NOMO-1 treated with DMSO at 0.1 percent for 48 hours (cell line): Measurements from ENCODE around the gene TMEM101.
"Not testable (repeated sequence)": the region's sequence is repeated elsewhere in the genome, so short reads cannot be mapped to it uniquely, and the experiment has no call there.

Experiments
- DNase-seq: peaks from one replicate; lab custom pipeline; 2025; ENCODE audit not compliant: unreplicated experiment; lab: John Stamatoyannopoulos, UW

TMEM101 gene

GRCh38 chr17:44024271-44024663 is 9.5 kb upstream of the TMEM101 start:
- DNase-seq: no peak

GRCh38 chr17:44023545-44024270 is 8.9 kb upstream of the TMEM101 start:
- DNase-seq: no peak

DNA sequence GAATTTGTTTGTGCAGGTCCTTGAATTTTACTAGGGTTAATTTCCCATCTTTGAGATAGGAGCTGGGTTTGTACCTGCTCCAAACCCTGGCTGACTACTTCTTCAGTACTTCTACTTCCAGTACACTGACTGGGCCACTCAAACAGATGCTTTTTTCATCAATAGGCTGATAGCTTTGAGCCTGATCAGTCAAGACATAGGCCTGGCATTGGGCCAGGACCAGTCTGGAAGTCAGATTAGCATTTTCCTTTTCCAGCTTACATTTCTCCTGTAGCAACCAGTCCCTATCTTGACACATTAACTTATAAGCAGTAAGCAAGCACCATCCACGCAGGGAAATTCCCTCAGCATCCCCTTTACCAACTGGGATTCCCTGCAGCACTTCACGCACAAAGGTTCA is 7.5 kb upstream of the TMEM101 start:
- DNase-seq: no peak

- DNase-seq: not testable (repeated sequence)
These were observed 6.5 kb upstream of the TMEM101 start for GRCh38 chr17:44021227-44021626.

DNA sequence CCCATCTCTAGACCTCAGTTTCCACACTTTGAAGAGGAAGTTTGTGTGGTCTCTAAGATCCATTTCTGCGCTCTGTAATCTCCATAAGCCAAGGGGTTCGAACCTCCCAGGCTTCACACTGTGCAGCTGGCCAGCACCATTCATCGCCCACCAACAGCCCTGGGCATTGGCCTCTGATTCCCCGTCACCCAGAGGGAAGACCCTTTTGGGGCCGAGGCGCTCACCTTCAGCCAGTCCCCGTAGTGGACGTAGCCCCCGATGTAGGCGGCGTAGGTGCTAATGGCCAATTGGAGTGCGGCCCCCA is 678 bp downstream of the TMEM101 start:
- DNase-seq: no peak

DNA sequence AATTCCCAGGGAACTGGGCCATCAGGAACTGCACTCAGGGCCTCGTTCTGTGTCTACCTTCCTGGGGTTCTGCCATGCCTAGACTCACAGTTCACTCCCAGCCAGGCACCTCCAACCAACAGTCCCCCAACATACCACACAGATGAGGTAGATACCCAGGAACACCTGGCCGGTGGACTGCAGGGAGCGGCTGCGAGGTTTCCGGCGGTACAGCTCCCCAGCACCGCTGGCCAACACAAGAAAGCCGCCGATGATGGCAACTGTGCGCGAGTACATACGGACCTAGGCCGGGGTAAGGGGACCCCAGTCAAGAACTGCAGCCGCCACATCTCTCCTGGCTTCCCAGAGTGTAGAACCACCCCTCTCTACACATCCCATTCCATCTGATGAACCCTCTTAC is 1.9 kb downstream of the TMEM101 start:
- DNase-seq: no peak

- no peak for DNase-seq
These were observed 2.4 kb downstream of the TMEM101 start for GRCh38 chr17:44012391-44012790.

DNA sequence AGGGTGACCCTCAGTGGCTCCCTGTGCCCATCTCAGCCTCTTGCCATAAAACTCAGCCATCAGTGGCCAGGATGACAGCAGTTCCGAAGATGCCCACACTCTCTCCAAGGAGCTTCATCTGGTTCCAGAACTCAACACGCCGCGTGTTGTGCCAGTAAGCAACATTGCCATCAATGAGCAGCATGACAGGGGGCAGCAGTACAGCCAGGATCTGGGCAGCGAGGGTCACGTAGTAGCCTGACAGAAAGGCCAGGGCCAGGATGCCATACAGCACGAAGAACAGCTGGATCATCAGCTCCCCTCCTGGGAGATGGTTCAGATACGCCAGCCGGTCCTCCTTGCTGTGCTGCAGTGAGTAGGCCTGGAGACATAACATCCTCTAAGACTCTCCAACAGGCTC is 2.9 kb downstream of the TMEM101 start:
- no peak for DNase-seq

DNA sequence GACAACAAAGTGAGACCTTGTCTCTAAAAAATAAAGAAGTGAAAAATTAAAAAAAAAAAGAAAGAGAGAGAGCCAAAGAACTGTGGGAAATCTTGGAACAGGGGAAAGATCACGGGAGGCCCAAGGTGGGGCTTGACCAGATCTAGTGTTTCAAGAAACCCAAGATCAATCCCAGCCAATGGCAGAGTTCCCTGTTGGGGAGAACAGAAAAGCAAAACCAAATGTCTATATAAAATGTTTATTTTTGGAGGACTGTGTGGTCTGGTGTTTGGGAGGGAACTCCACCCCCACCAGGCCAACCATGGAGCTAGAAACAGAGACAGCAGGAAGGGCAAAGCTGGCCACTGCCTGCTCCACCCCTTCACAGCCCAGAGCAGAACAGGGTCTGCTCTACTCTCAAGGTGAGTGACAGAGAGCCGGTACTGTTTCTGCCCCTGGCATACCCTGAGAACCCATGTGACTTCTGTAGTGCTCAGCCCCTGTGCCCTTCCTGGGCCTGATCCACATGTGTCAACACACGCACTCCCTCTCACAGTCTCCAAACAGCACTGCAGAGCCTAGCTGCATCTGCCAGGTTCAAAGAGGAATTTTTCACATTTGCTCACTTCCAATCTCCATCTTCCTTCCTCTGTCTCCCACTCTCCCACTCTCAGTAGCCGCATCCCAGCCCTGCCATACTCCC is 3.7 kb downstream of the TMEM101 start:
- no peak for DNase-seq

DNA sequence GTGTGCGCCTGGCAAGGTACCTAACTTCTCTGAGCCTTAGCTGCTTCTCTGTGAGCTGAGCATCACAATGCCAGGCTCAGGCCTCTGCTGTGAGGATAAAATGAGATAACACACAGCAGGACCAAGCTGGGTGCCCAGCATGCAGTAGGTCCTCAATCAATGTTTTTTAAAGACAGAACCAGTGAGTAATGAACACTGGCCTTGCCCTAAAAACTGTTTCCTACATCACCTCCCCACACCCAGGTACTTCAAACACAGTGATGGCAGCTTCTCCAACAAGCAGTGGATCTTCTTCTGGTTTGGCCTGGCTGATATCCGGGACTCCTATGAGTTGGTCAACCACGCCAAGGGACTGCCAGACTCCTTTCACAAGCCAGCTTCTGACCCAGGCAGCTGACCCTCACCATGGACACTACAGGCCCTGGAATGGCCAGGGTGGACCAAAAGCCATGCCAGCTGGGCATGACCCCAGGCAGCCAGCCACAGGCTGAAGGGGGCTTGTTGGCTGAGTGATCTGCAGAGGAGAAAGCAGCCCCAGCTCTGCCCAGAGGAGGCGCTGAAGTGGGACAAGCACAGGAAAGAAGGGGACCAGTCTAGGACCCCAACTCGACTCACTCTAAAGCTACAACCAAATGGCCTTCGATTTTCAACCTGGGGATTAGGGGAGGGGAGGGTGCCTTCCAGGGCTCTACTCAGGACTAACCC is 6.4 kb downstream of the TMEM101 start:
- no peak for DNase-seq

- no peak for DNase-seq
These were observed 7.2 kb downstream of the TMEM101 start for GRCh38 chr17:44007346-44008204.

- DNase-seq: peak; percentile 96
These were observed 8.0 kb downstream of the TMEM101 start for GRCh38 chr17:44006598-44007345.

GRCh38 chr17:44006272-44006597 is 8.5 kb downstream of the TMEM101 start:
- DNase-seq: no peak

DNA sequence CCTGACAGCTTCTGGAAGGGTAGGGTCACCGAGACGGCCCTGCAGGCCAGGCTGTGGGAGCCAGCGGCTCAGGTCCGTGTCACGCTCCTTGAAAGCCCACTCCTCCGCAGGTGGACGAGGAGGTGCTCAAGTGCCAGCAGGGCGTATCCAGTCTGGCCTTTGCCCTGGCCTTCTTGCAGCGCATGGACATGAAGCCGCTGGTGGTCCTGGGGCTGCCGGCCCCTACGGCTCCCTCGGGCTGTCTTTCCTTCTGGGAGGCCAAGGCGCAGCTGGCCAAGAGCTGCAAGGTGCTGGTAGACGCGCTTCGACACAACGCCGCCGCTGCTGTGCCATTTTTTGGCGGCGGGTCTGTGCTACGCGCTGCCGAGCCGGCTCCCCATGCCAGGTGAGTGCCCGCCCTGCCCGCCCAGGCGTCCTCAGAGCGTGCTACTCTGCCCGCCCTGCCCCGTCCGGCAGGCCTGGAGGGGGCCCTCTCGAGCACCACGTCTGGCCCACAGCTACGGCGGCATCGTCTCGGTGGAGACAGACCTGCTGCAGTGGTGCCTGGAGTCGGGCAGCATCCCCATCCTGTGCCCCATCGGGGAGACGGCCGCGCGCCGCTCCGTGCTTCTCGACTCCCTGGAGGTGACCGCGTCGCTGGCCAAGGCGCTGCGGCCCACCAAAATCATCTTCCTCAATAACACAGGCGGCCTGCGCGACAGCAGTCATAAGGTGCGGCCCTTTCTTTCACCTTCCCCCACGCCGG is 9.1 kb downstream of the TMEM101 start:
- peak; percentile 15 for DNase-seq

GRCh38 chr17:44004761-44005526 is 9.8 kb downstream of the TMEM101 start:
- no peak for DNase-seq

GRCh38 chr17:44004077-44004760 is 10.5 kb downstream of the TMEM101 start, which contains the start of gene NAGS:
Gene NAGS, plus strand, starts transcription at chr17:44004622. Its CDS starts 42 bp downstream, at chr17:44004664.
- peak; percentile 11 for DNase-seq

GRCh38 chr17:44002141-44002848 is 12.5 kb downstream of the TMEM101 start:
- DNase-seq: no peak

DNA sequence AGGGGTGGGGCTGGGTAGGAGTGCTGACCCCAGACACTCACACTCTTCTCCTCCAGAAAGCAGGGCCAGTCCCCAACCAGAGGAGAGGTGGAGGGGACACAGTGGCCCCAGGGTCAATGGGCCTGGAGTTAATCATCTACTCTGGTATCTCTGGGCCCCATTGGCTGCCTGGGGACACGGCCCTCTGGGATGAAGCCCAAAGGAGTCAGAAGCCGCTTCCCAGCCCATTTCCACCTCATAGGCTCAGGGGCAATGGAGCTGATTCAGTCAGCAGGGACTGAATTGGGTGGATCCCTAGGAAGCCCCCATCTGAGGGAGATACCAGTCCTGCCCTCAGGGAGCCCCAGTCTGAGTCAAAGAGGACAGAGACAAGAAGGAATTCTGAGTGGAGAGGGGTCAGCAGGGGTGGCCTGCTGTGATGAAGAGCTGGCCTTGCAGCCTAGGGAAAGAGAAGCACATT is 13.3 kb downstream of the TMEM101 start:
- no peak for DNase-seq
